HepG2 (cell line): Measurements from ENCODE around the gene HPDL. TPM values are rescaled to one million over a fixed set of nuclear protein-coding genes. Genes with fewer than 3 reads are reported as not detected.

Experiments
- KDM1A ChIP-seq: IDR thresholded peaks from 2 replicates; pipeline ENCODE4 v1.6.1; 2016; ENCODE audit warnings: missing compliant biosample characterization
- KLF11 ChIP-seq: IDR thresholded peaks from 2 replicates; pipeline ENCODE4 v1.6.1; 2016; ENCODE audit warnings: missing compliant biosample characterization
- NAIF1 ChIP-seq: sonication (generic); formaldehyde crosslinking; IDR thresholded peaks from 2 replicates; pipeline ENCODE4 v1.5.0; 2020; ENCODE audit warnings: mild to moderate bottlenecking, missing genetic modification reagents, borderline replicate concordance
- PHF8 ChIP-seq: sonication (generic); formaldehyde crosslinking; IDR thresholded peaks from 2 replicates; pipeline ENCODE4 v1.5.0; 2020; ENCODE audit warnings: missing genetic modification reagents
- RXRA ChIP-seq: sonication (generic); formaldehyde crosslinking; IDR thresholded peaks from 2 replicates; pipeline ENCODE4 v1.5.1; 2020; ENCODE audit warnings: missing genetic modification reagents
- TCF7 ChIP-seq: sonication (generic); IDR thresholded peaks from 2 replicates; pipeline ENCODE4 v1.6.1; 2016; ENCODE audit warnings: antibody characterized with exemption, low read depth
- ZBTB1 ChIP-seq: sonication (generic); formaldehyde crosslinking; IDR thresholded peaks from 2 replicates; pipeline ENCODE4 v1.4.0; 2020; ENCODE audit warnings: missing genetic modification reagents, borderline replicate concordance
- ZFP1 ChIP-seq: IDR thresholded peaks from 2 replicates; pipeline ENCODE4 v1.6.1; 2016
- ZNF232 ChIP-seq: sonication (generic); formaldehyde crosslinking; IDR thresholded peaks from 2 replicates; pipeline ENCODE4 v1.4.0; 2020; ENCODE audit warnings: missing genetic modification reagents, borderline replicate concordance
- ZNF496 ChIP-seq: sonication (generic); formaldehyde crosslinking; IDR thresholded peaks from 2 replicates; pipeline ENCODE4 v1.8.1; 2023; ENCODE audit warnings: mild to moderate bottlenecking, moderate library complexity, missing genetic modification reagents; ENCODE audit not compliant: insufficient replicate concordance
- ZNF660 ChIP-seq: sonication (generic); formaldehyde crosslinking; IDR thresholded peaks from 2 replicates; pipeline ENCODE4 v1.5.1; 2020; ENCODE audit warnings: mild to moderate bottlenecking, low read depth, missing genetic modification reagents, borderline replicate concordance
- ZNF7 ChIP-seq: IDR thresholded peaks from 2 replicates; pipeline ENCODE4 v1.6.1; 2016; ENCODE audit warnings: missing biosample characterization, missing genetic modification reagents
- polyA plus RNA-seq, 8 experiments: library from polyadenylated mRNA; depleted of rRNA in 3 of 8; stranded (reverse) in 7 of 8; unstranded in 1 of 8; fragments of >200 nt; fragmentation: Illumina TruSeq in 4 of 8; extraction: Trizol in 4 of 8; gene quantifications; 2 replicates each; pipeline versions ENCODE4 v1.2.1 to v1.2.3, GENCODE V29; 2011 to 2016; ENCODE audit warnings: low read depth in 4 of 8, missing spikeins in 1 of 8, mixed read lengths in 1 of 8; ENCODE audit not compliant: insufficient read depth in 1 of 8
- total RNA-seq, 5 experiments: library from RNA; depleted of rRNA; stranded (reverse); fragments of >200 nt; fragmentation: Illumina TruSeq; extraction: Trizol; gene quantifications; 2 replicates each; pipeline ENCODE4 v1.2.3, GENCODE V29; 2016; ENCODE audit warnings: low read depth in 1 of 5
- TF ChIP-seq, protein P1 (sequence below): sonication (generic); formaldehyde crosslinking; IDR thresholded peaks from 2 replicates; pipeline ENCODE4 v1.8.0; 2022; ENCODE audit warnings: mild to moderate bottlenecking, missing genetic modification reagents, moderate library complexity
- TF ChIP-seq, protein P2 (sequence below): sonication (generic); formaldehyde crosslinking; IDR thresholded peaks from 2 replicates; pipeline ENCODE4 v1.4.0; 2020; ENCODE audit warnings: missing genetic modification reagents
- TF ChIP-seq, protein P3 (sequence below): sonication (generic); formaldehyde crosslinking; IDR thresholded peaks from 2 replicates; pipeline ENCODE4 v1.4.0; 2020; ENCODE audit warnings: missing genetic modification reagents
- TF ChIP-seq, protein P4 (sequence below): sonication (generic); formaldehyde crosslinking; IDR thresholded peaks from 2 replicates; pipeline ENCODE4 v1.5.0; 2020; ENCODE audit warnings: mild to moderate bottlenecking, missing genetic modification reagents
- TF ChIP-seq, protein P5 (sequence below): sonication (generic); formaldehyde crosslinking; IDR thresholded peaks from 2 replicates; pipeline ENCODE4 v1.4.0; 2020; ENCODE audit warnings: mild to moderate bottlenecking, missing genetic modification reagents
- TF ChIP-seq, protein P6 (sequence below): sonication (generic); formaldehyde crosslinking; IDR thresholded peaks from 2 replicates; pipeline ENCODE4 v1.5.0; 2020; ENCODE audit warnings: missing genetic modification reagents, mild to moderate bottlenecking, borderline replicate concordance

HPDL gene
- total and polyA plus RNA-seq, 2 of the 13 experiments (the other 11 are each of a cell fraction or from before 2014, with no cell fraction given), result not detected

DNA sequence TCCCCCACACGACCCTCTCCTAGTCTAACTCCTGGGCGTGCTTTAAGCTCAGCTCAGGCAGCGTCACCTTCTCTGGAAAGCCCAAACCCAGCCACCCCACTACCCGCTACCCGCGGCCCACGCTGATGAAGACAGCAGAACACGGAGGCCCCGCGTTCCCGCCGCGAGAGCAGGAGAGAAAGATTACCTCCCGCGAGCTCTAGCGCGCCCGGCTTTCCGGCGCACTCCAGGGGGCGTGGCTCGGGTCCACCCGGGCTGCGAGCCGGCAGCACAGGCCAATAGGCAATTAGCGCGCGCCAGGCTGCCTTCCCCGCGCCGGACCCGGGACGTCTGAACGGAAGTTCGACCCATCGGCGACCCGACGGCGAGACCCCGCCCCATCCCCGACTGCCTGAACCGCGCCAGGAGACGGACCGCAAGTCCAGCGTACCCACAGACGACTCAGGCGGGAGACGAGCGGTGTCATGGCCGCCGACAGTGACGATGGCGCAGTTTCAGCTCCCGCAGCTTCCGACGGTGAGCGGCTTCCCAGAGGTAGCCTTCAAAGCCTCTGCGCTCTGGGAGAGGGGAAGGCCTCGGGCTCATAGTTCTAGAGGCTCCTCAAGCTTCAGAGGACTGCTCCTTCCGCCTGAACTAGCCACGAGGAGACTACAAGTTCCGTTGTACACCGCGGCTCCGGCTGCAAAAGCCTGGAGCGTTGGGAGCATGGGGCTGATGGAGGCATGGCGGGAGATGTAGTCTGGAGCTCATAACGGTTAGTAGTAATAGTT, 13.3 kb downstream of the HPDL start, which contains the start of the genes MUTYH and TOE1 (continued):
- TF ChIP-seq, protein P1, sequence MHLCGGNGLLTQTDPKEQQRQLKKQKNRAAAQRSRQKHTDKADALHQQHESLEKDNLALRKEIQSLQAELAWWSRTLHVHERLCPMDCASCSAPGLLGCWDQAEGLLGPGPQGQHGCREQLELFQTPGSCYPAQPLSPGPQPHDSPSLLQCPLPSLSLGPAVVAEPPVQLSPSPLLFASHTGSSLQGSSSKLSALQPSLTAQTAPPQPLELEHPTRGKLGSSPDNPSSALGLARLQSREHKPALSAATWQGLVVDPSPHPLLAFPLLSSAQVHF (CRISPR knock-in tag), result no peak; the same call in 1 of the 2 replicates
- TF ChIP-seq, protein P2, sequence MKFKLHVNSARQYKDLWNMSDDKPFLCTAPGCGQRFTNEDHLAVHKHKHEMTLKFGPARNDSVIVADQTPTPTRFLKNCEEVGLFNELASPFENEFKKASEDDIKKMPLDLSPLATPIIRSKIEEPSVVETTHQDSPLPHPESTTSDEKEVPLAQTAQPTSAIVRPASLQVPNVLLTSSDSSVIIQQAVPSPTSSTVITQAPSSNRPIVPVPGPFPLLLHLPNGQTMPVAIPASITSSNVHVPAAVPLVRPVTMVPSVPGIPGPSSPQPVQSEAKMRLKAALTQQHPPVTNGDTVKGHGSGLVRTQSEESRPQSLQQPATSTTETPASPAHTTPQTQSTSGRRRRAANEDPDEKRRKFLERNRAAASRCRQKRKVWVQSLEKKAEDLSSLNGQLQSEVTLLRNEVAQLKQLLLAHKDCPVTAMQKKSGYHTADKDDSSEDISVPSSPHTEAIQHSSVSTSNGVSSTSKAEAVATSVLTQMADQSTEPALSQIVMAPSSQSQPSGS, result peak; percentile 72; the same call in 1 of the 2 replicates
- TF ChIP-seq ZFP1 (CRISPR knock-in tag) (no peak), KLF11 (CRISPR knock-in tag) (peak; percentile 35; the same call in 1 of the 2 replicates), ZNF660 (CRISPR knock-in tag) (no peak), PHF8 (CRISPR knock-in tag) (peak; percentile 93), RXRA (CRISPR knock-in tag) (peak; percentile 89), ZNF7 (CRISPR knock-in tag) (no peak), NAIF1 (CRISPR knock-in tag) (no peak), ZNF496 (CRISPR knock-in tag) (no peak), KDM1A (CRISPR knock-in tag) (no peak), ZNF232 (CRISPR knock-in tag) (peak; percentile 41; the same call in 1 of the 2 replicates), TCF7 (no peak), ZBTB1 (no peak)
- TF ChIP-seq, protein P3, sequence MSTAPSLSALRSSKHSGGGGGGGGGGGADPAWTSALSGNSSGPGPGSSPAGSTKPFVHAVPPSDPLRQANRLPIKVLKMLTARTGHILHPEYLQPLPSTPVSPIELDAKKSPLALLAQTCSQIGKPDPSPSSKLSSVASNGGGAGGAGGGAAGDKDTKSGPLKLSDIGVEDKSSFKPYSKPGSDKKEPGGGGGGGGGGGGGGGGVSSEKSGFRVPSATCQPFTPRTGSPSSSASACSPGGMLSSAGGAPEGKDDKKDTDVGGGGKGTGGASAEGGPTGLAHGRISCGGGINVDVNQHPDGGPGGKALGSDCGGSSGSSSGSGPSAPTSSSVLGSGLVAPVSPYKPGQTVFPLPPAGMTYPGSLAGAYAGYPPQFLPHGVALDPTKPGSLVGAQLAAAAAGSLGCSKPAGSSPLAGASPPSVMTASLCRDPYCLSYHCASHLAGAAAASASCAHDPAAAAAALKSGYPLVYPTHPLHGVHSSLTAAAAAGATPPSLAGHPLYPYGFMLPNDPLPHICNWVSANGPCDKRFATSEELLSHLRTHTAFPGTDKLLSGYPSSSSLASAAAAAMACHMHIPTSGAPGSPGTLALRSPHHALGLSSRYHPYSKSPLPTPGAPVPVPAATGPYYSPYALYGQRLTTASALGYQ (CRISPR knock-in tag), result 0 out of 2 replicates have a peak, but pooled peaks have one; percentile 71
- TF ChIP-seq, protein P4, sequence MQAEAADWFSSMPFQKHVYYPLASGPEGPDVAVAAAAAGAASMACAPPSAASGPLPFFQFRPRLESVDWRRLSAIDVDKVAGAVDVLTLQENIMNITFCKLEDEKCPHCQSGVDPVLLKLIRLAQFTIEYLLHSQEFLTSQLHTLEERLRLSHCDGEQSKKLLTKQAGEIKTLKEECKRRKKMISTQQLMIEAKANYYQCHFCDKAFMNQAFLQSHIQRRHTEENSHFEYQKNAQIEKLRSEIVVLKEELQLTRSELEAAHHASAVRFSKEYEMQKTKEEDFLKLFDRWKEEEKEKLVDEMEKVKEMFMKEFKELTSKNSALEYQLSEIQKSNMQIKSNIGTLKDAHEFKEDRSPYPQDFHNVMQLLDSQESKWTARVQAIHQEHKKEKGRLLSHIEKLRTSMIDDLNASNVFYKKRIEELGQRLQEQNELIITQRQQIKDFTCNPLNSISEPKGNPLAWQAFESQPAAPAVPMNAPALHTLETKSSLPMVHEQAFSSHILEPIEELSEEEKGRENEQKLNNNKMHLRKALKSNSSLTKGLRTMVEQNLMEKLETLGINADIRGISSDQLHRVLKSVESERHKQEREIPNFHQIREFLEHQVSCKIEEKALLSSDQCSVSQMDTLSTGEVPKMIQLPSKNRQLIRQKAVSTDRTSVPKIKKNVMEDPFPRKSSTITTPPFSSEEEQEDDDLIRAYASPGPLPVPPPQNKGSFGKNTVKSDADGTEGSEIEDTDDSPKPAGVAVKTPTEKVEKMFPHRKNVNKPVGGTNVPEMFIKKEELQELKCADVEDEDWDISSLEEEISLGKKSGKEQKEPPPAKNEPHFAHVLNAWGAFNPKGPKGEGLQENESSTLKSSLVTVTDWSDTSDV (CRISPR knock-in tag), result peak; percentile 95
- TF ChIP-seq, protein P5, sequence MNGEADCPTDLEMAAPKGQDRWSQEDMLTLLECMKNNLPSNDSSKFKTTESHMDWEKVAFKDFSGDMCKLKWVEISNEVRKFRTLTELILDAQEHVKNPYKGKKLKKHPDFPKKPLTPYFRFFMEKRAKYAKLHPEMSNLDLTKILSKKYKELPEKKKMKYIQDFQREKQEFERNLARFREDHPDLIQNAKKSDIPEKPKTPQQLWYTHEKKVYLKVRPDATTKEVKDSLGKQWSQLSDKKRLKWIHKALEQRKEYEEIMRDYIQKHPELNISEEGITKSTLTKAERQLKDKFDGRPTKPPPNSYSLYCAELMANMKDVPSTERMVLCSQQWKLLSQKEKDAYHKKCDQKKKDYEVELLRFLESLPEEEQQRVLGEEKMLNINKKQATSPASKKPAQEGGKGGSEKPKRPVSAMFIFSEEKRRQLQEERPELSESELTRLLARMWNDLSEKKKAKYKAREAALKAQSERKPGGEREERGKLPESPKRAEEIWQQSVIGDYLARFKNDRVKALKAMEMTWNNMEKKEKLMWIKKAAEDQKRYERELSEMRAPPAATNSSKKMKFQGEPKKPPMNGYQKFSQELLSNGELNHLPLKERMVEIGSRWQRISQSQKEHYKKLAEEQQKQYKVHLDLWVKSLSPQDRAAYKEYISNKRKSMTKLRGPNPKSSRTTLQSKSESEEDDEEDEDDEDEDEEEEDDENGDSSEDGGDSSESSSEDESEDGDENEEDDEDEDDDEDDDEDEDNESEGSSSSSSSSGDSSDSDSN, result peak; percentile 92
- TF ChIP-seq, protein P6, sequence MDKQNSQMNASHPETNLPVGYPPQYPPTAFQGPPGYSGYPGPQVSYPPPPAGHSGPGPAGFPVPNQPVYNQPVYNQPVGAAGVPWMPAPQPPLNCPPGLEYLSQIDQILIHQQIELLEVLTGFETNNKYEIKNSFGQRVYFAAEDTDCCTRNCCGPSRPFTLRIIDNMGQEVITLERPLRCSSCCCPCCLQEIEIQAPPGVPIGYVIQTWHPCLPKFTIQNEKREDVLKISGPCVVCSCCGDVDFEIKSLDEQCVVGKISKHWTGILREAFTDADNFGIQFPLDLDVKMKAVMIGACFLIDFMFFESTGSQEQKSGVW (CRISPR knock-in tag), result 0 out of 2 replicates have a peak, but pooled peaks have one; percentile 50
